HG03064 (cell line): ENCODE results near the gene OASL.

Experiments used
- ATAC-seq: cut with Tn5 transposase; IDR thresholded peaks from one replicate; pipeline ENCODE4 v1.9.1; 2021; ENCODE audit warnings: low read depth; ENCODE audit not compliant: unreplicated experiment

Gene OASL

DNA sequence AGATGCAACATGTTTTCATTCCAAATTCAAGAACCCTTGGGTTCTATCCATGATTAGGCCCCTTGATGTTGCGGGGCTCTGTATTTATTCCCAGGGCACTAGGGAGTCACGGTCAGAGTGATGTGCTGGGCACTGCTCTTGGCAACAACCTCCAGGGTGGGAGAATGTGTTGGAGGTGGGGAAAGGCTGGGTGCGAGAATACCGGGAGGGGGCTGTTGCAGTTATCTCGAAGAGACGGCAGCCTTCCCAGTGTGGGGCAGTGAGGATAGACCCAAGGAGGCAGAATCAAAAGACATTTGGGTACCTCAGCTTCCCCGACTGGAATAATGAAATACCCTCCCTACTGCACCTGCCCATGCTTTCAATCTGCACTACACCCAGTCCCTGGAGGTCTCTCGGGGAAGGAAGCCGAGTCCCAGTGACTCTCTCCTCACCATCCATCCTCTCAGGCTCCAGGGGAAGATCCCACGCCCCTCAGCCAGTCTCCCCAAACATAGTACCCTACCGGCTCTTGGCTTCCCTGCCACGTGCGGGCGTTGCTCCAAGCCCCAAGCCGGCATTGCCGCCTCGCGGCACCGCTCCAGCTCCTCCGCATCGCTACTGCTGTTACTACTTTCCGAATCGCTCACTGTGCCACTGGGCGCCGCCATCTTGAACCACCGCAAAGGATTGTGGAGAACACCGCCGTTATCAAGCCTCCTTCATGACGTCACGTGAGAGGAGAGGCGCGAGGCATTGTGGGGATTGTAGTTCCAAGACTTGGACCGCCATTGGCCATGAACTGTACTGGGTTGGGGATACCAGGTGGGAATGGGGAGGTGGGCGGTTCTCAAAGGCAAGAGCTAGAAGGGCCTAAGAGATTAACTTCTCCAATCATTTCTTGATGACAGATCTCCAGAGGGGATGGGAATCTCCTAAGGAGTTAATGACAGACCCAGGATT lies 22.9 kb downstream of the OASL start, which contains the start of gene C12orf43:
C12orf43 (minus strand) TSS at position 663 of the 942 bp plus-strand sequence; CDS start at position 650, 13 bp downstream.
- ATAC-seq, result peak; percentile 90

DNA sequence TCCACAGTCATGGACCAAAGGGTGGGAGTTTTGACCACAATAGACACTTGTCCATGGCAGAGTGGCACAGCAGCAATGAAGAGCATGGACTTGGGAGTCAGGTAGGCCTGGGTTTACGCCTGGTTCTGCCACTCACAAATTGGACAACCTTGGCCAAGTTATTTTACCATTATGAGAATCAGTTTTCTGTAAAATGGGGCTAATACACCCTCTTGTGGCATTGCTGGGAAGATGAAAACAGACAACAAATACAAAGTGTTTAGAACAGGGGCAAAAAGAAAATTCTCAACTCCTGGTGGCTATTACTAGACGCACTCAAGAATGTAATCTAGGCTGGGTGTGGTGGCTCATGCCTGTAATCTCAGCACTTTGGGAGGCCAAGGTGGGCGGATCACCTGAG lies 25.3 kb downstream of the OASL start:
- no peak for ATAC-seq

DNA sequence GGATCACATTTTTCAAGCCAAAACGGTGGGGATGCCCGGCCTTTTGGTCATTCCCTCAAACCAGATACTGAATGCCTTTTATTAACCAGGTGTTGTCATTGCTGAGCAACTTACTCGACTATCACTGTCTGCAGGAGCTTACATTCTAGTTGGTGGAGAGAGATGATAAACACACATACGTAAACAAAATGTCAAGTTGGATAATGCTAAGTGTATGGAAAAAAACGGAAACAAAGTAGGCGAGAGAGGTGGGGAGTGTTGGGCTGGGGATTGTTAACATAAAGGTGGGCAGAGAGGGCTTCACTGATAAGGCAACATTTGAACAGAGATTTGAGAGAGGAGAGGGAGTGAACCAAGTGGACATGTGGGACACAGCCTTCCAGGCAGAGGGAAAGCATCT lies 27.2 kb downstream of the OASL start:
- no peak for ATAC-seq

DNA sequence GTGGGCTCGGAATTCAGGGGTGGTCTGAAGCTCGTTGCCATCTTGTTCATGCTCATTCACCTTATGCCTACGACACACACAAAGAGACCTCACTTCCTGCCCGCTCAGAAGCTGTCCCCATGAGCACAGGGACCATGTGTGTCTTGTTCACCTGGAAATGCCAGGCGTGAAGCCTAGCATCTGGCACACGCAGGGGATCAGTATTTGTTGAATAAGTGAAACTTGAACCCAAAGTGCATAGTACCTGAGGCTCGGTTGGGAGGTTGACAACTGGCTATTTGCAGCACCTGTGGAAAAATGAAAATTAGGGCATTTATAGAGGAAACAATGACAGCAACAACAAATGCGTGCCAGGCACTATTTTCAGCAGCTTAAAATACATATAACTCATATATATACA lies 28.2 kb downstream of the OASL start:
- no peak for ATAC-seq

DNA sequence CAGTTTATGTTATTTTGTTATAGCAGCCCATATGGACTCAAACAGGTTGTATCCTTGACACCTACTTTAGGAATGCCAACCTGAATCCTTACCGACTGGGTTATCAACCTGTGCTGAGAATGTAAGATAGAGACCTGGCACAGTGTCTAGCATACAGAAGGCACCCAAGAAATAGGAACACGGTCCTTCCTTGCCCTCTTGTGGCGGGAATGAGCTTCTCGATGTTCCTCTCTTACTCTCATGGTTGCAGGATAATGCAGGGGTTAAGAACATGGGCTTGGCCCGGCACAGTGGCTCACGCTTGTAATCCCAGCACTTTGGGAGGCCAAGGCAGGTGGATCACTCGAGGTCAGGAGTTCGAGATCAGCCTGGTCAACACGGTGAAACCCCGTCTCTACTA lies 29.3 kb downstream of the OASL start:
- no peak for ATAC-seq

DNA sequence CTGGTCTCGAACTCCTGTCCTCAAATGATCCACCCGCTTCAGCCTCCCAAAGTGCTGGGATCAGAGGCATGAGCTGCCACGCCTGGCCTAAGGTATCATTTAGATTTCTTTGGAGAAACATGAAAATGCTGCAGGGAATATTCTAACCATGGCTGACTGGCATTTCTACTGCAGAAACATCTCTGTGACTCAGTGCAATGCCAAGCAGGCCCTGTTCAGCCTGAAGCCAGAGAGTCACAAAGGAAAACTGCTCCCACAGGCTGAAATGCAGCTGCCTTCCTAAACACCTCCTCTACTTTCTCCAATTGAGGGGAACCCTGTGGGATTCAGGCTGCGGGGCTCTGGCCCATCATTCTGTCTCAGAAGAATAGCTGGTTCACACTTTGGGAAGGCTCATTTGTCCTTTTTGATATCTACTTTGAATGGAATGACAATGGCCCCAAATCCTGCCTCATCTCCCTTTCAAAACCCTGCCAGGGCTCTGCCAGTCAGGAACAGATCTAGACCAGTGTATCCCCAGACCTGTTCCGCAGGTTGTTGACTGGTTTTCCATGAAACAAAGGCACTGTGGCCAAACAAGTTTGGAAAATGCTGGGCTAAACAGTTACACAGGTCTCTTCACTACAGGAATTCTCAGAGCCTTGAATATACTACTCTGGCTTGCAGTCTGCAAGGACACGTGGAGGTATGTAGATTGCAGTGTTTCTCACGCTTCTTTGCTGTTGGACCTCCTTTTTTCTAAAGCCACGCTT lies 30.5 kb downstream of the OASL start:
- no peak for ATAC-seq

DNA sequence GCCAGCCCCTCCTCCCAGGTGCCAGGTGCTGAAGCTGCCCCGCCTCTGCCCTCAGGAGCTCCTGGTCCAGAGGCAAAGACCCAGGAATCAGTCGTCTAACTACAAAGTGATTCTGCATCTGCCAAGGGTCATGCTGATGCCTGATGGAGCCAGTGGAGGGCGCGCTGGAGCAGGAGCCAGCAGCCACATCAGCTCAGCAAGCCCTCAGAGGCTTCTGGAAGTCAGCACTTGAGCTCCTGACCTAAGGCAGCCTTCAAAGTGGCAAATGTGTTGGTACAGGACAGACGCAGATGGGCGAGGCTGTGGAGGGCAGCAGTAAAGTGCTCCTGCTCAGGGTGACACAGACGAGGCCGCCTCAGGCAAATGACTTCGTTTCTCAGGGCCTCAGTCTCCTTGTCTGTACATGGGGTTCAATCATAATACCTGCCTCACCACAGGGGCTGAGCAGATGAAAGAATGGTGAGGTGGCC lies 33.7 kb downstream of the OASL start:
- ATAC-seq, result no peak

DNA sequence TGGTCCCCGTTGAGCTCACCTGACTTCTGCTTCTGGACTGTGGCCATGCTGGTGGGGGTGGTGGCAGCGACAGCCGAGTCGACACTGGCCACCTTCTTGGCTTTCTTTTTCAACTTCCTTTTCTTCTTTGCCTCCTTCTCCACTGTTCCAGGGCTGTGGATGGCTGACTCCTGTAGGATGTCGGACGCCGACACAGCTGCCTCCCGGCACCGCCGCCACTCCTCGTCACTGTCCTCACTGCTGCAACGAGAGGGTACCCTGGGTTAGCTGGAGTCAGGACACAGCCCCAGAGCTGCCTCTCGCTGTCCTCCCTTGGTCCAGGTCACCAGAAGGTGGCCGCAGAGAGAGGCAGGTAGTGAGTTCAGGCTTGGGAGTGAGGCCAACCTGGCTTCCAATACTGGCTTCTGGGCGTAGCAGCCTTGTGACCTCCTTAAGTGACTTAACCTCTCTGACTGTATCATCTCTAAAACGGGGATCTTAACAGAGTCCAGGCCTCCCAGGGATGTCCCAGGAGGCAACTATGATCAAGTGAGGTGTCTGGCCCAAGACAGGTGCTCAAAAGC lies 34.7 kb downstream of the OASL start:
- ATAC-seq, result no peak

DNA sequence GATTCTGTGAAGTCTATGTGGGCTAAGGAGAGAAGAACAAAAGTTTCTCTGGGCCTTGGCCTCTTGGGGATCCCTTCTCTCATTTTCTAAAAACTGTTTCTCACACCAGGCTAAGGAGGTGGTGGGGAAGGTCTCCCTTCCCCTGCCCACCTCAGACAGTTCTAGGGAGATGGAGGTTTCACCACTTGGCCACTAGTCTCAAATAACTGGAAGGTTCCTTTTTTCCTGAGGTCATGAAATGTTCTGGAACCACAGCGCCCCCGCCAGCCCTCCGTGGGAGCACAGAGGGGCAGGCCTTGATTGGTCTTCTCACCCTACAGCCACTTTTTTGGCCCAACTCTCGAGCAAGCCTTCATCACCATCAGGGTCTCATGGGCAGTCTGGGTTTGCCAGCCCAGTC lies 35.4 kb downstream of the OASL start:
- no peak for ATAC-seq

DNA sequence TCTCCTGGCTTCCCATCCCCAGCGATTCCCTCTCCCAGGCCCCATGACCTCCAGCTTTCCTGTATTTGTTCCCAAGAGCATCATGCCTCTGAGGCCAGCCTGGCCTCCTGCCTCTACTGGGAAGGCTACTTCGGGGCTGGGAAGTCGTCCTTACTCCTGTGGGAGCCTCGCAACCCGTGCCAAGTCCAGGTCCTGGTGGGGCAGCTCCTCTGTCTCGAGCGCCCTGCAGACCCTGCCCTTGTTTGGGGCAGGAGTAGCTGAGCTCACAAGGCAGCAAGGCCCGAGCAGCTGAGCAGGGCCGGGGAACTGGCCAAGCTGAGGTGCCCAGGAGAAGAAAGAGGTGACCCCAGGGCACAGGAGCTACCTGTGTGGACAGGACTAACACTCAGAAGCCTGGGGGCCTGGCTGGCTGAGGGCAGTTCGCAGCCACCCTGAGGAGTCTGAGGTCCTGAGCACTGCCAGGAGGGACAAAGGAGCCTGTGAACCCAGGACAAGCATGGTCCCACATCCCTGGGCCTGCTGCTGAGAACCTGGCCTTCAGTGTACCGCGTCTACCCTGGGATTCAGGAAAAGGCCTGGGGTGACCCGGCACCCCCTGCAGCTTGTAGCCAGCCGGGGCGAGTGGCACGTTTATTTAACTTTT lies 37.1 kb downstream of the OASL start:
- no peak for ATAC-seq

DNA sequence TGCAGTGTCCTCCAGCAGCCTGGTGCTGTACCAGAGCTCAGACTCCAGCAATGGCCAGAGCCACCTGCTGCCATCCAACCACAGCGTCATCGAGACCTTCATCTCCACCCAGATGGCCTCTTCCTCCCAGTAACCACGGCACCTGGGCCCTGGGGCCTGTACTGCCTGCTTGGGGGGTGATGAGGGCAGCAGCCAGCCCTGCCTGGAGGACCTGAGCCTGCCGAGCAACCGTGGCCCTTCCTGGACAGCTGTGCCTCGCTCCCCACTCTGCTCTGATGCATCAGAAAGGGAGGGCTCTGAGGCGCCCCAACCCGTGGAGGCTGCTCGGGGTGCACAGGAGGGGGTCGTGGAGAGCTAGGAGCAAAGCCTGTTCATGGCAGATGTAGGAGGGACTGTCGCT lies 38.0 kb downstream of the OASL start:
- no peak for ATAC-seq

DNA sequence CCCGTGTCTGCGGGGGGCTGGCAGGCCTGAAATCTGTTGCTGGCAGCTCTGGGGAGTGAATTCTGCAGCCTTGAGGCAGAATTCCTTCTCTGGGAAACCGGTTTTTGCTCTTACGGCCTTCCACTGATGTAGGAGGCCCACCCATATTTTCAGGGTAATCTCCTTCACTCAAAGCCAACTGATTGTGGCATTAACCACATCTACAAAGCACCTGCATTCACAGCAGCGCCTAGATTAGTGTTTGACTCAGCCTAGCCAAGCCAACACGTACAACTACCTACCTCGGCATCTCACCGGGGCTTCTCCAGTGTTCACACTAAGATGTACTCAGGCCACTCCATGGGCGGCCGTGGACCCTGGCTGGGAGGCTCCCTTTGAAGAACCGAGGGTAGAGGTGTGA lies 38.5 kb downstream of the OASL start:
- no peak for ATAC-seq

DNA sequence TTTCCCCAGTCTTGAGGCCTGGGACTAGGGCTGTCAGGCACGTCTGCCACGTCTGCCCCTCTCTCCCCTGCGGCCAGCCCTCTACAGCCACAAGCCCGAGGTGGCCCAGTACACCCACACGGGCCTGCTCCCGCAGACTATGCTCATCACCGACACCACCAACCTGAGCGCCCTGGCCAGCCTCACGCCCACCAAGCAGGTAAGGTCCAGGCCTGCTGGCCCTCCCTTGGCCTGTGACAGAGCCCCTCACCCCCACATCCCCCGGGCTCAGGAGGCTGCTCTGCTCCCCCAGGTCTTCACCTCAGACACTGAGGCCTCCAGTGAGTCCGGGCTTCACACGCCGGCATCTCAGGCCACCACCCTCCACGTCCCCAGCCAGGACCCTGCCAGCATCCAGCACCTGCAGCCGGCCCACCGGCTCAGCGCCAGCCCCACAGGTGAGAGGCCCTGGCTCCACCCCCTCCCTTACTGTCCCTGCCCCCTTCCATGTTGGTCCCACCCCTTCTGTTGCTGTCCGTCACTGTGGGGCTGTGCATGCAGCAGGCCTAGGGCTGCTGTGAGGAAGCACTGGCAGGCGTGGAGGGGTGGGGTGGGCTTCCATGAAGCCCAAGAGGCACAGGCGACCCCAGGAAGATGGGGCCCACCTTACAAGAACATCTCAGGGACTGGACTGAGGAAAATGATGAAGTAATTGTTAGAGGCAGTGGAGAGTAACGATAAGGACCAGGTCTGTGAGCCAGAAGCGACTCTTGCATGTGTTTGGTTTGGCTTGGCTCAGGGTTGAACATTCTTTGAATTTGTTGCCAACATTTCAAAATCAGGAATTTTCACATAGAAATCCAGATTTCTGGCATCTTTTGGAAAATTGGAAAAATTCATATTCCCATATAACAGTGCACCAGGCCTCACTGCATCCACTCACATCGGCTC lies 39.6 kb downstream of the OASL start:
- no peak for ATAC-seq

DNA sequence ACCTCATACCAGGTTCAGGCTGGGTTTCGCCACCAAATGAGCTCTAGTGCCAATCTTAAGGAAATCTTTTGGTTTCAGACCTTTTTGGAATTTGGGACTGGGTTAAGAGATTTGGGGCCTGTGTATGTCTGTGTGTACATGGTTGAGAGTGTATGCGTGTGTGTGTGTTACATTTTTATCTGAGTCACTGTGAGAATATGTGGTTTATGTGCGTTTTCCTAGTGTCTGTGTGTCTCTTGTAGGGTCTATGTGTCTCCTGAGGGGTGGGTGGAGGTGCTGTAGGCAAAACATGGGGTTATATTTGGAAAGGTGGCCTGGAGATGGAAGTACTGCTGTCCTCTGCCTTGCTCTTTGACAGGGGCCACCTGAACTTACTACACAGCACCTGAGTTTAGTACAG lies 40.6 kb downstream of the OASL start:
- no peak for ATAC-seq

DNA sequence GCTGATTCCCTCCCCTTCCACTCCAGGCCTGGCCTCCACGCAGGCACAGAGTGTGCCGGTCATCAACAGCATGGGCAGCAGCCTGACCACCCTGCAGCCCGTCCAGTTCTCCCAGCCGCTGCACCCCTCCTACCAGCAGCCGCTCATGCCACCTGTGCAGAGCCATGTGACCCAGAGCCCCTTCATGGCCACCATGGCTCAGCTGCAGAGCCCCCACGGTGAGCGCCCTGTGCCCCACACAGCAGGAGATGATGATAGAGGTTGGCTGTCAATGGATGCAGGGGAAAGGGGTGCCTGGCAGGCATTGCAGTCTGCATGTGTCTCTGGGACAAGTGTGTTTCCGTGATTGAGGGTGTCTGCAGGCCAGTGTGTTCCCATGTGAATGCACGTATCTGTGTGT lies 41.6 kb downstream of the OASL start:
- no peak for ATAC-seq

DNA sequence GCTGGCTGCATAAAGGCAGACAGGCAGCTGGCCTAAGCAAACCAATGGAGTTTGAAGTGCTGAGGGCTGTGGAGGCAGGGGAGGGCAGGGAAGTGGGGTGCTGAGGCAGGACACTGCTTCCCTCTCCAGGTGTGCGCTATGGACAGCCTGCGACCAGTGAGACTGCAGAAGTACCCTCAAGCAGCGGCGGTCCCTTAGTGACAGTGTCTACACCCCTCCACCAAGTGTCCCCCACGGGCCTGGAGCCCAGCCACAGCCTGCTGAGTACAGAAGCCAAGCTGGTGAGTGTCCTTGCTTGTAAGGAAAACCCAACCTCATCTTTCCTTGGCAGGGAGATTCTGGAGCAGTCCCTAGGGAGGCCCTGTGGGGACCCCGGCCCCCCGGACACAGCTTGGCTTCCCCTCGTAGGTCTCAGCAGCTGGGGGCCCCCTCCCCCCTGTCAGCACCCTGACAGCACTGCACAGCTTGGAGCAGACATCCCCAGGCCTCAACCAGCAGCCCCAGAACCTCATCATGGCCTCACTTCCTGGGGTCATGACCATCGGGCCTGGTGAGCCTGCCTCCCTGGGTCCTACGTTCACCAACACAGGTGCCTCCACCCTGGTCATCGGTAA lies 42.8 kb downstream of the OASL start:
- no peak for ATAC-seq

DNA sequence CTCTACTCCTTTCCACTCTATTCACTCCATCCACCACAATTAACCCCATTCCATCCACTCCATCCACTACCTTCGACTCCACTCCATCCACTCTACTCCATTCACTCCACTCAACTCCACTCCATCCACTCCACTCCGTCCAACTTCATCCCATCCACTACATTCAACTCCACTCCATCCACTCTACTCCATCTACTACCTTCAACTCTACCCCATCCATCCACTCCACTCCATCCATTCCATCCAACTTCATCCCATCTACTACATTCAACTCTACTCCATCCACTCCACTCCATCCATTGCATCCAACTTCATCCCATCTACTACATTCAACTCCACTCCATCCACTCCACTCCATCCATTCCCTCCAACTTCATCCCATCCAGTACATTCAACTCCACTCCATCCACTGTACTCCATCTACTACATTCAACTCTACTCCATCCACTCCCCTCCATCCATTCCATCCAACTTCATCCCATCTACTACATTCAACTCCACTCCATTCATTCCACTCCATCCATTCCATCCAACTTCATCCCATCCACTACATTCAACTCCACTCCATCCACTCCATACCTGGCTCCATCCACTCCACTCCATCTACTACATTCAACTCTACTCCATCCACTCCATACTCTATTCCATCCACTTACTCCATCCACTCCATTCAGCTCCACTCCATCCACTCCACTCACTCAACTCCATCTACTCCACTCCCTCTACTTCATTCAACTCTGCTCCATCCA lies 44.3 kb downstream of the OASL start:
- no peak for ATAC-seq

DNA sequence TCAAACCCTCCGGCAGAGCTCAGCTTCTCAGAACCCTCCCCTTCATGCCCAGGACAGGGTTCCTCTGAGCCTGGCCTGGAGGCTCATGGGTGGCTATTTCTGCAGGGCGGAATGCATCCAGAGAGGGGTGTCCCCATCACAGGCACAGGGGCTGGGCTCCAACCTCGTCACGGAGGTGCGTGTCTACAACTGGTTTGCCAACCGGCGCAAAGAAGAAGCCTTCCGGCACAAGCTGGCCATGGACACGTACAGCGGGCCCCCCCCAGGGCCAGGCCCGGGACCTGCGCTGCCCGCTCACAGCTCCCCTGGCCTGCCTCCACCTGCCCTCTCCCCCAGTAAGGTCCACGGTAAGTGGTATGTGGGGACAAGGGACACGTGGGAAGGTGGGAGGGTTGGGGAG lies 45.0 kb downstream of the OASL start:
- no peak for ATAC-seq

DNA sequence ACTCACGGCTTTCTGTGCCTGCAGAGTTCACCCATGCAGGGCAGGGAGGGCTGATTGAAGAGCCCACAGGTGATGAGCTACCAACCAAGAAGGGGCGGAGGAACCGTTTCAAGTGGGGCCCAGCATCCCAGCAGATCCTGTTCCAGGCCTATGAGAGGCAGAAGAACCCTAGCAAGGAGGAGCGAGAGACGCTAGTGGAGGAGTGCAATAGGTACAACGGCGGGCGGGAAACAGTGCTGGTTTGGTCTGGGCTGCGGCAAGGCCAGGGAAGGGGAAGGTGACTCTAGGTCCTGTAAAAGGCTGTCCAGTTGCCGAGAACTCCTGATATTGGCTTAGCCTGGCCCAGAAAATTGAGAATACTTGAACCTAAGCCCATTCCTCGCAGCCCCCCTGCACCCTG lies 45.5 kb downstream of the OASL start:
- ATAC-seq, result no peak
